ENCODE results near the gene ANGPTL3.

GRCh38 chr1:62590255-62590969, 6.9 kb upstream of the ANGPTL3 start:
- no peak for TF ChIP-seq POLR2A (IDR thresholded peaks at IDR 0.05)
- no peak for TF ChIP-seq EP300 (IDR thresholded peaks at IDR 0.05; ENCODE audit: low read depth)
